SK-N-SH treated with all-trans-retinoic acid at 6 μM for 48 hours (cell line): ENCODE results near the gene CACHD1.

Source experiments
- ATAC-seq: fragments of 200-7000 bp; cut with Tn5 transposase; 3 replicates; pipeline ENCODE4 v1.9.1; 2020; ENCODE audit warnings: mild to moderate bottlenecking, moderate library complexity
- ARNTL ChIP-seq: fragments of 450-650 bp; formaldehyde crosslinking; IDR thresholded peaks from 2 replicates; pipeline ENCODE4 v1.5.0; 2020; ENCODE audit warnings: low read depth, mild to moderate bottlenecking, moderate library complexity, borderline replicate concordance
- BACH2 ChIP-seq: fragments of 250-450 bp; sonication (Bioruptor Pico); IDR thresholded peaks from 2 replicates; pipeline ENCODE4 v1.9.0; 2021; ENCODE audit warnings: mild to moderate bottlenecking, borderline replicate concordance
- CREB5 ChIP-seq: fragments of 250-450 bp; sonication (Bioruptor Pico); IDR thresholded peaks from 2 replicates; pipeline ENCODE4 v1.5.1; 2020; ENCODE audit warnings: low read depth, mild to moderate bottlenecking, moderate library complexity
- CSDC2 ChIP-seq: fragments of 250-450 bp; sonication (Bioruptor Pico); IDR thresholded peaks from 2 replicates; pipeline ENCODE4 v1.5.0; 2020; ENCODE audit warnings: mild to moderate bottlenecking, moderate library complexity
- ESRRG ChIP-seq: fragments of 250-450 bp; sonication (Bioruptor Pico); IDR thresholded peaks from 2 replicates; pipeline ENCODE4 v1.6.1; 2021; ENCODE audit warnings: mild to moderate bottlenecking
- ISL1 ChIP-seq: fragments of 250-450 bp; sonication (Bioruptor Pico); IDR thresholded peaks from 2 replicates; pipeline ENCODE4 v2.1.2; 2022; ENCODE audit warnings: mild to moderate bottlenecking, moderate library complexity
- OSR1 ChIP-seq: fragments of 250-450 bp; sonication (Bioruptor Pico); IDR thresholded peaks from 2 replicates; pipeline ENCODE4 v1.8.0; 2022; ENCODE audit warnings: moderate library complexity, mild to moderate bottlenecking, inconsistent platforms
- PATZ1 ChIP-seq: fragments of 250-450 bp; sonication (Bioruptor Pico); IDR thresholded peaks from 2 replicates; pipeline ENCODE4 v1.8.0; 2020; ENCODE audit warnings: mild to moderate bottlenecking, moderate library complexity, borderline replicate concordance
- POU6F1 ChIP-seq: fragments of 250-450 bp; sonication (Bioruptor Pico); IDR thresholded peaks from 2 replicates; pipeline ENCODE4 v1.8.0; 2021; ENCODE audit warnings: low read depth, mild to moderate bottlenecking, moderate library complexity, borderline replicate concordance
- RARB ChIP-seq: fragments of 250-450 bp; sonication (Bioruptor Pico); IDR thresholded peaks from 2 replicates; pipeline ENCODE4 v1.8.0; 2021; ENCODE audit warnings: mild to moderate bottlenecking, moderate library complexity
- SNAI2 ChIP-seq: fragments of 250-450 bp; sonication (Bioruptor Pico); IDR thresholded peaks from 2 replicates; pipeline ENCODE4 v1.5.0; 2020; ENCODE audit warnings: mild to moderate bottlenecking, moderate library complexity
- TCF4 ChIP-seq: fragments of 250-450 bp; sonication (Bioruptor Pico); IDR thresholded peaks from 2 replicates; pipeline ENCODE4 v1.8.0; 2021; ENCODE audit warnings: mild to moderate bottlenecking, moderate library complexity, borderline replicate concordance
- TOX ChIP-seq: fragments of 250-450 bp; sonication (Bioruptor Pico); IDR thresholded peaks from 2 replicates; pipeline ENCODE4 v1.8.0; 2021; ENCODE audit warnings: mild to moderate bottlenecking, moderate library complexity, borderline replicate concordance
- TSHZ2 ChIP-seq: fragments of 250-450 bp; sonication (Bioruptor Pico); IDR thresholded peaks from 2 replicates; pipeline ENCODE4 v1.5.0; 2020; ENCODE audit warnings: mild to moderate bottlenecking, moderate library complexity
- ZC3H10 ChIP-seq: fragments of 250-450 bp; sonication (Bioruptor Pico); IDR thresholded peaks from 2 replicates; pipeline ENCODE4 v1.5.1; 2021; ENCODE audit warnings: mild to moderate bottlenecking, moderate library complexity
- ZFP3 ChIP-seq: fragments of 250-450 bp; sonication (Bioruptor Pico); IDR thresholded peaks from 2 replicates; pipeline ENCODE4 v1.5.0; 2020; ENCODE audit warnings: mild to moderate bottlenecking, moderate library complexity
- ZNF565 ChIP-seq: fragments of 450-650 bp; formaldehyde crosslinking; conservative IDR thresholded peaks from 2 replicates; pipeline ENCODE4 v1.5.0; 2020; ENCODE audit warnings: low read depth, mild to moderate bottlenecking, moderate library complexity
- ZNF70 ChIP-seq: fragments of 450-650 bp; formaldehyde crosslinking; IDR thresholded peaks from 2 replicates; pipeline ENCODE4 v1.5.0; 2020; ENCODE audit warnings: mild to moderate bottlenecking, moderate library complexity
- ZNF8 ChIP-seq: fragments of 450-650 bp; formaldehyde crosslinking; IDR thresholded peaks from 2 replicates; pipeline ENCODE4 v1.5.0; 2020; ENCODE audit warnings: mild to moderate bottlenecking, moderate library complexity

CACHD1 gene

GRCh38 chr1:64584479-64584878, 114.5 kb downstream of the CACHD1 start:
- no peak for ATAC-seq
- TF ChIP-seq ISL1 (CRISPR knock-in tag) (no peak), TCF4 (no peak), TSHZ2 (no peak), ARNTL (CRISPR knock-in tag) (no peak), CSDC2 (CRISPR knock-in tag) (no peak), ESRRG (no peak), PATZ1 (no peak), TOX (CRISPR knock-in tag) (no peak), ZFP3 (CRISPR knock-in tag) (no peak), SNAI2 (CRISPR knock-in tag) (no peak), OSR1 (CRISPR knock-in tag) (no peak), CREB5 (CRISPR knock-in tag) (no peak)

GRCh38 chr1:64588876-64589275, 118.9 kb downstream of the CACHD1 start:
- ATAC-seq, result no peak
- TF ChIP-seq RARB (CRISPR knock-in tag), result no peak
- no peak for TF ChIP-seq ZNF565 (CRISPR knock-in tag)
- no peak for TF ChIP-seq ZC3H10 (CRISPR knock-in tag)
- TF ChIP-seq PATZ1, result no peak
- TF ChIP-seq ZNF70 (CRISPR knock-in tag), result no peak
- no peak for TF ChIP-seq POU6F1
- no peak for TF ChIP-seq TOX (CRISPR knock-in tag)
- TF ChIP-seq ZNF8, result no peak

GRCh38 chr1:64590316-64590715, 120.4 kb downstream of the CACHD1 start:
- TF ChIP-seq TOX (CRISPR knock-in tag), result no peak
- no peak for TF ChIP-seq ARNTL (CRISPR knock-in tag)
- no peak for TF ChIP-seq ZFP3 (CRISPR knock-in tag)
- no peak for TF ChIP-seq BACH2 (CRISPR knock-in tag)
- no peak for TF ChIP-seq CSDC2 (CRISPR knock-in tag)
- no peak for TF ChIP-seq TCF4
- no peak for TF ChIP-seq ZNF565 (CRISPR knock-in tag)
- TF ChIP-seq RARB (CRISPR knock-in tag), result no peak
- no peak for ATAC-seq

GRCh38 chr1:64594446-64594845, 124.5 kb downstream of the CACHD1 start:
- TF ChIP-seq TSHZ2 (no peak), OSR1 (CRISPR knock-in tag) (no peak)
- TF ChIP-seq, all 23 proteins: peak for 0
- no peak for ATAC-seq
